GM12864 (cell line): Measurements from ENCODE around the gene C4orf36.

Source experiments
- DNase-seq: peaks from one replicate; pipeline ENCODE4 v3.0.0-alpha.2; 2011; ENCODE audit warnings: low read depth
- H3K4me3 ChIP-seq: 2 replicates; pipeline ENCODE4 v1.5.1; 2011; ENCODE audit warnings: mild to moderate bottlenecking, low read depth, low read length, control low read depth
- CTCF ChIP-seq: IDR thresholded peaks from 2 replicates; pipeline ENCODE4 v1.5.1; 2011; ENCODE audit warnings: low read depth, mild to moderate bottlenecking, moderate library complexity, low read length, control low read depth, inconsistent platforms; ENCODE audit errors: missing control alignments

C4orf36 gene

GRCh38 chr4:86841309-86841708 lies 50.9 kb downstream of the C4orf36 start:
- no peak overlapping the region for H3K4me3 ChIP-seq
- no peak for TF ChIP-seq CTCF
- no peak for DNase-seq

- H3K4me3 ChIP-seq: no peak overlapping the region
- no peak for DNase-seq
- no peak for TF ChIP-seq CTCF
Observed at GRCh38 chr4:86840858-86841257, 51.4 kb downstream of the C4orf36 start.

- DNase-seq: no peak
- no peak overlapping the region for H3K4me3 ChIP-seq
- TF ChIP-seq CTCF: no peak
Observed at GRCh38 chr4:86837691-86838503, 54.3 kb downstream of the C4orf36 start.

GRCh38 chr4:86835677-86836076 lies 56.5 kb downstream of the C4orf36 start:
- H3K4me3 ChIP-seq: no peak overlapping the region
- DNase-seq: no peak
- no peak for TF ChIP-seq CTCF

- no peak for DNase-seq
- no peak for TF ChIP-seq CTCF
Observed at GRCh38 chr4:86834901-86835300, 57.3 kb downstream of the C4orf36 start.

GRCh38 chr4:86833615-86834014 lies 58.6 kb downstream of the C4orf36 start:
- H3K4me3 ChIP-seq: no peak overlapping the region
- DNase-seq: no peak
- no peak for TF ChIP-seq CTCF

More at GRCh38 chr4:86834901-86835300, 57.3 kb downstream of the C4orf36 start:
- H3K4me3 ChIP-seq: no peak overlapping the region
